GM21825 (cell line): Measurements from ENCODE around the gene DAP3.
"Not testable (repeated sequence)": the region's sequence is repeated elsewhere in the genome, so short reads cannot be mapped to it uniquely, and the experiment has no call there.

Source experiments
- ATAC-seq: cut with Tn5 transposase; IDR thresholded peaks from one replicate; pipeline ENCODE4 v1.9.1; 2021; ENCODE audit warnings: mild to moderate bottlenecking, moderate library complexity; ENCODE audit not compliant: unreplicated experiment

Gene DAP3

GRCh38 chr1:155689081-155689607 is at the start of gene DAP3:
Gene DAP3, plus strand, starts transcription at chr1:155689091. Its CDS starts 20,689 bp downstream, at chr1:155709780.
- ATAC-seq, result not testable (repeated sequence)

- no peak for ATAC-seq
These were observed 48.5 kb upstream of the DAP3 start for GRCh38 chr1:155640367-155640766.

DNA sequence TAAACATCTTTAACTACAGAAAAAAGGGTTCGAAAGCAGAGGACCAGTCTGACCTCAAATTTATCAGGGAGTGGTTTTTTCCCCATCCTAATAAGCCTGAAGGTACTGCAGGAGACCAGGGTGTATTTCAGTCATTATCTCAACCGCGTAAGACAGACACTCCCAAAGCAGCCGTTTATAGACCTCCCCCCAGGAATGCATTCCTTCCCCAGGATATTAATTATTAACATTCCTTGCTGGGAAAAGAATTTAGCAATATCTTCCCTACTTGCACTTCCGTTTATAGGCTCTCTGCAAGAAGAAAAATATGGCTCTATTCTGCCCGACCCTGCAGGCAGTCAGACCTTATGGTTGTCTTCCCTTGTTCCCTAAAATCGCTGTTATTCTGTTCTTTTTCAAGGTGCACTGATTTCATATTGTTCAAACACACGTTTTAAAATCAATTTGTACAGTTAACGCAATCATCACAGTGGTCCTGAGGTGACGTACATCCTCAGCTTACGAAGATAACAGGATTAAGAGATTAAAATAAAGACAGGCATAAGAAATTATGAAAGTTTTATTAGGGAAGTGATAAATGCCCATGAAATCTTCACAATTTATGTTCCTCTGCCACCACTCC is 46.2 kb upstream of the DAP3 start:
- not testable (repeated sequence) for ATAC-seq

GRCh38 chr1:155643230-155643629 is 45.7 kb upstream of the DAP3 start:
- ATAC-seq, result no peak

DNA sequence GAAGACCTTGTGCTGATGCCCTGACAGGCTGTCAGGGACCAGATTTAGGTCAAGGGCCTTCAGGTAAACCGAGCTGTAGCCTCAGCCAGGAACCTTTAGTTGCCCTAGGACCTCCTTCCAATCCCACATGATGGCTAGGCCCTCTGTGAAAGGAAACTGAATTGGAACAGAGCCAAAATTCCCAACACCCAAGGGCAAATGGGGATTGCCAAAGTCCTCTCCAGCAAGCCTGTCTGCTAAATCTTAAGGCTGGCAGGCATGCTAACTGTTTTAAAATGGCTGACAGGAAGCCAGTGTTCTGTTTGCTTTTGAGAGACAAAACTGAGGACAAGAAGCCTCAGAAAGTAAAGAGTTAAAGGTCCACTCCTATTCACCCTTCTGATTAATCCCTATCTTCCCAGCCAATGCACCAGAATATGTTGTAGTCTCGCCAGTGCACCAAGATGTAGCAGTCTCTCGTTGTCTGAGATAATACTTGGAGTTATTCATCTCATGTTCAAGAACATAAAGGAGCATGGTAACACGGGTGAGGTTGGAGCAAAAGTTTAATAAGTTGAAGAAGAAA is 43.8 kb upstream of the DAP3 start:
- ATAC-seq, result no peak

- ATAC-seq, result no peak
These were observed 43.2 kb upstream of the DAP3 start for GRCh38 chr1:155645648-155646047.

- ATAC-seq, result no peak
These were observed 42.6 kb upstream of the DAP3 start for GRCh38 chr1:155646307-155646706.

- no peak for ATAC-seq
These were observed 40.4 kb upstream of the DAP3 start for GRCh38 chr1:155648207-155649147.

DNA sequence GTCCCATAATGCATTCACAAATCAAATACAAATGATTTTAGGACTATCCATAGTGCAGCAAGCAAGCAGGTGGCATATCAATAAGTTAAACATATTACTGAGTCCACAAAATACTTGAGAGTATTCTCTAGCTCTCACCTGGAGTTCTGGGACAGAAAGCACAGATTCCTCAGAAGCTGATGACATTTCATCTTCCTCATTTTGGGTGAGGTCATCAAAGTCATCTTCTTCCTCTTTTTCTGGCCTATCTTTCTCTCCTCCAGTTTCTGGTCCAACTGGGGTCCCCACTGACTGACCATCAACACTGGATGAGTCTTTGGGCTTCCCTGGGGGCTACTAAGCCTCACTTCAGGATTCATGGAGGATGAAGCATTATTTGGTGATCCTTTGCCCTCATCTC is 39.2 kb upstream of the DAP3 start:
- no peak for ATAC-seq

DNA sequence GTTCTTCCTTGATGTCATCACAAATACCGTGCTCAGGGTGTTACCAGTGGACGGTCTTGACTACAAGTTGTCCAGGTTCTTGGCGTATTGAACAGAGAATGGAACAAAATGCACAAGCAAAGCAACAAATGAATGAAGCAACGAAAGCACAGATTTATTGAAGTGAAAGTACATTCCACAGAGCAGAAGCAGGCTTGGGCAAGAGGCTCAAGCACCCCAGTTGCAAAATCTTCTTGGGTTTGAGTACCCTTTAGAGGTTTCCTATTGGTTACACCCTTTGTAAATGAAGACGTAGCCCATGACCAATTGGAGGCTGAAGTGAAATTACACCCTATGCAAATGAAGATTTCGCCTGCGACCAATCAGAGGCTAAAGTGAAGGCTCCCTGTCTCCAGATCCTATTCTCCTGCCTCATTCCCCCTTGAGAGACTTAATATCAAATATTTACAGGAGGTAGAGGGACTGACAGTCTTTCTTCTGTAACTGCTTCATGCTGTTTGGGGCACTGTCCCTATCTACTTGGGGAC is 38.6 kb upstream of the DAP3 start:
- ATAC-seq, result no peak

DNA sequence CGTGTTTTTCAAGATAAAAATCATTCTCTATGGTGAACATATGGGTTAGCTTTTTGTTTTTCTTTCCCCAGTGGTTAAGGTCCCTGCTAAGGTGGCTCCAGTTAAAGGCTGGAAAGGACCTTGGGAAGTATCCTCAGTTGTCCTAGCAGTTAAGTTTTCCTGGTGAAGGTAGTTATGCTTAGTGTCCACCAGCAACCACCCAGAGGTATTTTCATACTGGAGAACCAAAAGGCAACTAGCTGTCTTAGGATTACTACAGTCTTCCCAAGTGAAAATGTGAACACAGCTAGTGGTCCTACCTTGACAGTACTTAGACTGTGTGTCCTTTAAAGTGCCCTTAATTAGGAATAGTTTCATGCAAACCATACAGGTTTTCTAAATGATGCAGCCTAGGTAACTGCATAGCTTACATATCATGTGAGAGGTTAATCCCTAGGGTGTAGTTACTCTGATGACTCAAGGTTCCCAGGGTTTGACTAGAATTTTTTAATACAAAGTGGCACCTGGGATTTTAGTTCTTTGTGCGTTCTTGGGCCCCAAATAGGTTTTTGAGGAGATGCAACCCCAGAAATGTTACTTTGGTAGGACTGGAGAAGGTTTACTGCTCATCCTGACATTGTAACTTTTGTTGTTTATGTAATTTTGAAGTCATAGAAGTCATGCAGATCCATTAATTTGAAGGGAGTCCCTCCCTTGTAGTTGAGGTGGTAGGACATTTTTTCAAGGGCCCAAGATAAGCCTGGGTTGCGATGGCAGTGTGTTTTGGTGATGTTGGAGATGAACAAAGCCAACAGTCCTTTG is 36.8 kb upstream of the DAP3 start:
- no peak for ATAC-seq

GRCh38 chr1:155652951-155653350 is 35.9 kb upstream of the DAP3 start:
- ATAC-seq, result no peak

GRCh38 chr1:155657463-155657862 is 31.4 kb upstream of the DAP3 start:
- ATAC-seq, result no peak

- ATAC-seq, result not testable (repeated sequence)
These were observed 27.7 kb upstream of the DAP3 start for GRCh38 chr1:155661239-155661638.

GRCh38 chr1:155669233-155670162 is 19.4 kb upstream of the DAP3 start:
- no peak for ATAC-seq

DNA sequence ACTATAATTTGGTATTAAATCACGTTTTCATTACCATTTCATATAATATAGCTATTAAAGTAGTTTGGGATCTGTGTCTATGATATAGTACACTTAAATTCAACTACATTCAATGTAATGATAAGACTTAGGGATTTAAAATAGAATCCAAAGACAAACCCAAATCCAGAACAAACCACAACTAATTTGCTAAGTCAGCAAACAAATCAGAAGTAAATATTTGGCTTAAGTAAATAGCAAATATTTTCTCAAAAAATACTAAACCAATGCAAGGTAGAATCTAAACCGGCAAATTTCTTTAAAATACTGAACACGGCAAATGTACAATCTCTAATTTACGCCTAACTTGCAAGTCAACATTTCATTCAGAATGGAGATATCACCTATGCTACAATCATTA is 17.1 kb upstream of the DAP3 start:
- ATAC-seq, result no peak

- ATAC-seq, result no peak
These were observed 15.9 kb upstream of the DAP3 start for GRCh38 chr1:155673003-155673402.

DNA sequence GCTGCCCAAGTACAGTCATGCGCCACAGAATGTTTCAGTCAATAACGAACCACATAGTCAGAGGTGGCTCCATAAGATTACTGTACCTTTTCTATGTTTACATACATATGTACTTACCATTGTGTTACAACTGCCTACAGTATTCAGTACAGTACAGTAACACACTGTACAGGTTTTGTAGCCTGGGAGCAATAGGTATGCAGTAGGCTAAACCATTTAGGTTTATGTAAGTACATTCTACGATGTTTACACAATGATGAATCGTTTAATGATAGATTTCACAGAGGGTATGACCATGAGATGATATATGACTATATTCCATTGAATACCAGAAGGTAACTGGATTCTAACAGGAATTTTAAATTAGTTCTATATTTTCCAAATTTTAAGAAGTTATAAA is 10.9 kb upstream of the DAP3 start:
- ATAC-seq, result no peak

DNA sequence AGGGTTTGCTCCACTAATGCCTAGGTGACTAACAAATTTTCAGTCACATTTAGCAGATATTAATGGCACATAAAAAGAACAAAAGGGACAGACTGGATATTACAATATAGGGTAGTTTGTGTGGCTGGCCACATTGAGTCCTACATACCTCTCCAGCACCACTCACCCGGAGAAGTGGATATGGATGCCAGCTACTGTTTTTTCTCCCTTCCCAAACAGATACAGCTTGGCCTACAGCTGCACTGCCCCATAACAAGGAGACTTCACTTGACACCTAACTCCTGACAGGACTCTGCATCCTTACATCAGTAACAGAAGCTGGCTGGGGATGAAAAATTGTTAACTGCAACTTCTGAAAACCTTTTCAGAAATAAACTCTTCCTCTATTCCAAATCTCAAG is 9.9 kb upstream of the DAP3 start:
- not testable (repeated sequence) for ATAC-seq
